Prostate gland (tissue), 2 donors: ENCODE results near the gene ADGRE2. TPM values are rescaled to one million over a fixed set of nuclear protein-coding genes. Genes with fewer than 3 reads are reported as not detected.

Experiments used
- DNase-seq: peaks from one replicate; pipeline ENCODE4 v3.0.0-alpha.2; 2019; ENCODE audit warnings: low spot score
- H3K27ac ChIP-seq, 2 donors: fragments of 200-600 bp; sonication (generic); 2 replicates each; pipeline ENCODE4 v1.5.1; 2017 to 2019
- H3K27me3 ChIP-seq: fragments of 200-600 bp; sonication (generic); replicated peaks from 2 replicates; pipeline ENCODE4 v1.5.1; 2019; ENCODE audit not compliant: insufficient read depth
- H3K36me3 ChIP-seq, 2 donors: fragments of 200-600 bp; sonication (generic); 1 replicate in 1 of 2; 2 replicates in 1 of 2; pipeline versions ENCODE4 v1.5.1 to v1.8.1; 2017 to 2019
- H3K4me1 ChIP-seq: fragments of 200-600 bp; sonication (generic); replicated peaks from 2 replicates; pipeline ENCODE4 v1.5.1; 2019
- H3K4me3 ChIP-seq, 2 donors: fragments of 200-600 bp; sonication (generic); 2 replicates each; pipeline ENCODE4 v1.5.1; 2017 to 2019
- H3K9me3 ChIP-seq: fragments of 200-600 bp; sonication (generic); 2 replicates; pipeline ENCODE4 v1.5.1; 2017
- POLR2A ChIP-seq: fragments of 450-650 bp; IDR thresholded peaks from one replicate; pipeline ENCODE4 v1.6.1; 2016; ENCODE audit warnings: antibody characterized with exemption, mild to moderate bottlenecking
- POLR2AphosphoS5 ChIP-seq: sonication (generic); formaldehyde crosslinking; IDR thresholded peaks from one replicate; pipeline ENCODE4 v1.6.1; 2017; ENCODE audit warnings: antibody characterized with exemption
- WGBS: methylation state at CpG from one replicate; pipeline ENCODE4 v1.1.5; 2018; 5-methylcytosine and 5-hydroxymethylcytosine counted together
- intact Hi-C: fragments of 100-400 bp; cut with DNase I; formaldehyde crosslinking; loops from one replicate; pipeline ENCODE4 v1.14.2; 2022
- total RNA-seq, 2 donors: library from RNA; depleted of rRNA; stranded (reverse); fragments of >200 nt; gene quantifications; one replicate each; pipeline ENCODE4 v1.1.0, GENCODE V29; 2016
- TF ChIP-seq, protein P1 (sequence below), 4 experiments: fragments of 200-600 bp in 2 of 4; fragments of 450-650 bp in 2 of 4; sonication (generic) in 2 of 4; IDR thresholded peaks; 1 replicate in 3 of 4; 2 replicates in 1 of 4; pipeline ENCODE4 v1.5.1; 2016 to 2019; ENCODE audit warnings: antibody characterized with exemption in 4 of 4, mild to moderate bottlenecking in 2 of 4, moderate library complexity in 2 of 4

ADGRE2 gene
- total RNA-seq, 2 donors from 2014 or later, result 3.6 to 4.9 TPM

DNA sequence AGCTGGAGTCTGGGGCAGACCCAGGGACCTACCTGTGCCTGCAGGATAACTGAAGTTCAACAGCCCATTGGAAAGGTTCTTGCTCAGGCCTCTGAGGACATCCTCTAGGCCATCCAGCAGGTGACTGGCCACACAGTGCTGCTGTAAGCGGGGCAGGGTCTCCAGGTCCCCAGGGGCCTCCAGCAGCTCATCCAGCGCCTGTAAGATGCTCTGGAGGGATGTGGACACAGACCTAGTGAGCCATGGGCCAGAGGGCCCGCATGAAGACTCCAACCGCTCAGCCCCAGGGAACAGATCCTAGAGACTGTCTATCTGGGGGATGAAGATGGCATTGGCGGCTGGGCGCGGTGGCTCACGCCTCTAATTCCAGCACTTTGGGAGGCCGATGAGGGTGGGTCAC is 14.0 kb downstream of the ADGRE2 start:
- no peak for DNase-seq
- Histone ChIP-seq H3K4me3 (no peak overlapping the region), H3K4me1 (no peaks in the 10 kb centered on the region), H3K9me3 (no peaks in the 10 kb centered on the region), H3K27me3 (no peaks in the 10 kb centered on the region), H3K36me3 (no peaks in the 10 kb centered on the region), H3K27ac (no peak overlapping the region)
- 93% methylated on average over 9 of the region's 9 CpGs for WGBS
- intact Hi-C loops, result loop anchor here (10.0 kb wide), 1 partner anchor 370 kb away; no protein-coding TSS in a partner anchor
- TF ChIP-seq POLR2AphosphoS5, result no peak
- TF ChIP-seq POLR2A, result no peak
- TF ChIP-seq, protein P1, sequence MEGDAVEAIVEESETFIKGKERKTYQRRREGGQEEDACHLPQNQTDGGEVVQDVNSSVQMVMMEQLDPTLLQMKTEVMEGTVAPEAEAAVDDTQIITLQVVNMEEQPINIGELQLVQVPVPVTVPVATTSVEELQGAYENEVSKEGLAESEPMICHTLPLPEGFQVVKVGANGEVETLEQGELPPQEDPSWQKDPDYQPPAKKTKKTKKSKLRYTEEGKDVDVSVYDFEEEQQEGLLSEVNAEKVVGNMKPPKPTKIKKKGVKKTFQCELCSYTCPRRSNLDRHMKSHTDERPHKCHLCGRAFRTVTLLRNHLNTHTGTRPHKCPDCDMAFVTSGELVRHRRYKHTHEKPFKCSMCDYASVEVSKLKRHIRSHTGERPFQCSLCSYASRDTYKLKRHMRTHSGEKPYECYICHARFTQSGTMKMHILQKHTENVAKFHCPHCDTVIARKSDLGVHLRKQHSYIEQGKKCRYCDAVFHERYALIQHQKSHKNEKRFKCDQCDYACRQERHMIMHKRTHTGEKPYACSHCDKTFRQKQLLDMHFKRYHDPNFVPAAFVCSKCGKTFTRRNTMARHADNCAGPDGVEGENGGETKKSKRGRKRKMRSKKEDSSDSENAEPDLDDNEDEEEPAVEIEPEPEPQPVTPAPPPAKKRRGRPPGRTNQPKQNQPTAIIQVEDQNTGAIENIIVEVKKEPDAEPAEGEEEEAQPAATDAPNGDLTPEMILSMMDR (IDR thresholded peaks at IDR 0.05), result no peak

- Histone ChIP-seq H3K9me3 (no peaks in the 10 kb centered on the region), H3K4me3 (no peak overlapping the region)
- intact Hi-C loops, result loop anchor here (10.0 kb wide), 1 partner anchor 369 kb away; no protein-coding TSS in a partner anchor
These were observed 14.7 kb downstream of the ADGRE2 start for GRCh38 chr19:14763497-14764145.

GRCh38 chr19:14762111-14762510 is 16.2 kb downstream of the ADGRE2 start:
- 94% methylated on average over 2 of the region's 2 CpGs for WGBS
- DNase-seq, result no peak
- no peaks in the 10 kb centered on the region for H3K4me1 ChIP-seq
- TF ChIP-seq, protein P1 (IDR thresholded peaks at IDR 0.05), result no peak
- TF ChIP-seq POLR2AphosphoS5, result no peak
- no peak for TF ChIP-seq POLR2A
- intact Hi-C loops, result loop anchor here (10.0 kb wide), 1 partner anchor 367 kb away; no protein-coding TSS in a partner anchor
- H3K27ac ChIP-seq, result no peak overlapping the region
- no peaks in the 10 kb centered on the region for H3K36me3 ChIP-seq
- H3K4me3 ChIP-seq, result no peak overlapping the region
- no peaks in the 10 kb centered on the region for H3K27me3 ChIP-seq
- no peaks in the 10 kb centered on the region for H3K9me3 ChIP-seq

More at GRCh38 chr19:14763497-14764145, 14.7 kb downstream of the ADGRE2 start:
- 81% methylated on average over 4 of the region's 4 CpGs for WGBS
- Histone ChIP-seq H3K4me1 (no peaks in the 10 kb centered on the region), H3K27me3 (no peaks in the 10 kb centered on the region), H3K27ac (no peak overlapping the region), H3K36me3 (no peaks in the 10 kb centered on the region)
- no peak for DNase-seq
- no peak for TF ChIP-seq POLR2AphosphoS5
- TF ChIP-seq, protein P1 (IDR thresholded peaks at IDR 0.05), result no peak
- TF ChIP-seq POLR2A, result no peak

DNA sequence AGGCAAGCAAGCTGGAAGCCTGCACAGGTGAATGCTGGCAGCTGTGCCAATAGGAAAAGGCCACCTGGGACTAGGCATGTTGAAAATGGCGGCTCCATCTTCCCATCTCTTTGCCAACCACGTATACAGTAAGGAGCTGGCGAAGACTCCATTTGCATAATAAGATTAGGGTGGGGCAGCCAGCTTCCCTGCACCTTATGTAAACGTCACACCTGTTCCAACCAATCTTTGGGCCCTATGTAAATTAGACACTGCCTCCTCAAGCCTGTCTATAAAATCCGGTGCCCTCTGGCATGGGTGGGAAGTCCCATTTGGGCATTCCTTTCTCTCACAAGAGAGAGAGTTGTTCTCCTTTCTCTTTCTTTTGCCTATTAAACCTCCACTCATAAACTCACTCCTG is 16.8 kb downstream of the ADGRE2 start:
- Histone ChIP-seq H3K9me3 (no peaks in the 10 kb centered on the region), H3K4me1 (no peaks in the 10 kb centered on the region), H3K27ac (no peak overlapping the region), H3K27me3 (no peaks in the 10 kb centered on the region), H3K36me3 (no peaks in the 10 kb centered on the region), H3K4me3 (no peak overlapping the region)
- 40% methylated on average over 5 of the region's 5 CpGs for WGBS
- DNase-seq, result no peak
- intact Hi-C loops, result loop anchor here (10.0 kb wide), 1 partner anchor 367 kb away; no protein-coding TSS in a partner anchor
- no peak for TF ChIP-seq POLR2AphosphoS5
- no peak for TF ChIP-seq POLR2A
- TF ChIP-seq, protein P1 (IDR thresholded peaks at IDR 0.05), result no peak

DNA sequence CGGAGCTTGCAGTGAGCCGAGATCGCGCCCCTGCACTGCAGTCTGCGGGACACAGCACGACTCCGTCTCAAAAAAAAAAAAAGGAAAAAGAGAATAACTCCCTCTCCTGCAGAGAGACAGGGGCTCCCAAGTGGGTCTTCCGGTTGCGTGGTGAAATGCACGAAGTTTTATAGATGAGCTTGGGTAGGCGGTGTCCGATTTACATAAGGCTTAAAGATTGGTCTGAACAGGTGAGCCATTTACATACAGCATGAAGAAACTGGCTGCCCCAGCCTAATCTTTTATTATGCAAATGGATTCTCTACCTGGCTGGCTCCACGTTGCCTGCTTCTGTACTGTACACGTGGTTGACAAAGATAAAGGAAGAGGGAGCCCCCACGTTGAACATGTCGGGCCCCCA is 19.5 kb downstream of the ADGRE2 start:
- intact Hi-C loops, result no loop called here
- Histone ChIP-seq H3K4me3 (peak overlapping the region in 1 of 2 donors; percentile 2), H3K27me3 (no peaks in the 10 kb centered on the region), H3K4me1 (no peaks in the 10 kb centered on the region), H3K36me3 (no peaks in the 10 kb centered on the region), H3K9me3 (no peaks in the 10 kb centered on the region), H3K27ac (no peak overlapping the region)
- DNase-seq, result peak; percentile 15
- WGBS, result 19% methylated on average over 16 of the region's 16 CpGs
- TF ChIP-seq POLR2A (no peak), POLR2AphosphoS5 (peak; percentile 31)
- TF ChIP-seq, protein P1 (IDR thresholded peaks at IDR 0.05), result no peak
